DMS53 (cell line): ENCODE measurements around the gene FARS2.
A peak's percentile ranks its signal among the peaks of the same experiment; 100 is the strongest.

Source experiments
- DNase-seq: peaks from one replicate; lab custom pipeline; 2025; lab: John Stamatoyannopoulos, UW

FARS2 gene

GRCh38 chr6:5287205-5287965 lies 26.1 kb downstream of the FARS2 start:
- peak; percentile 19 for DNase-seq

GRCh38 chr6:5287966-5288297 lies 26.6 kb downstream of the FARS2 start:
- DNase-seq = no peak

- DNase-seq = no peak
Measured at GRCh38 chr6:5290097-5290496, 28.8 kb downstream of the FARS2 start.

GRCh38 chr6:5290500-5290899 lies 29.2 kb downstream of the FARS2 start:
- DNase-seq = no peak

- no peak for DNase-seq
Measured at GRCh38 chr6:5292154-5292553, 30.8 kb downstream of the FARS2 start.

GRCh38 chr6:5293692-5294091 lies 32.4 kb downstream of the FARS2 start:
- DNase-seq = no peak

GRCh38 chr6:5294392-5295211 lies 33.3 kb downstream of the FARS2 start:
- no peak for DNase-seq

- DNase-seq = no peak
Measured at GRCh38 chr6:5295623-5296022, 34.3 kb downstream of the FARS2 start.

- no peak for DNase-seq
Measured at GRCh38 chr6:5300206-5300764, 39.0 kb downstream of the FARS2 start.

- peak; percentile 5 for DNase-seq
Measured at GRCh38 chr6:5302220-5302946, 41.1 kb downstream of the FARS2 start.

GRCh38 chr6:5302995-5303622 lies 41.8 kb downstream of the FARS2 start:
- peak; percentile 88 for DNase-seq

- DNase-seq = peak; percentile 21
Measured at GRCh38 chr6:5303682-5304081, 42.4 kb downstream of the FARS2 start.

- no peak for DNase-seq
Measured at GRCh38 chr6:5305968-5306626, 44.8 kb downstream of the FARS2 start.

- DNase-seq = no peak
Measured at GRCh38 chr6:5307058-5307457, 45.7 kb downstream of the FARS2 start.

GRCh38 chr6:5308066-5308465 lies 46.8 kb downstream of the FARS2 start:
- no peak for DNase-seq

GRCh38 chr6:5314191-5314865 lies 53.0 kb downstream of the FARS2 start:
- DNase-seq = no peak

GRCh38 chr6:5315881-5316280 lies 54.6 kb downstream of the FARS2 start:
- DNase-seq = no peak

GRCh38 chr6:5316951-5317350 lies 55.6 kb downstream of the FARS2 start:
- no peak for DNase-seq

GRCh38 chr6:5318617-5319272 lies 57.4 kb downstream of the FARS2 start:
- DNase-seq = no peak

GRCh38 chr6:5323979-5324378 lies 62.7 kb downstream of the FARS2 start:
- peak; percentile 32 for DNase-seq
